ENCODE measurements around the gene EXPH5.

GRCh38 chr11:108576523-108576922, 17.0 kb downstream of the EXPH5 start:
- TF ChIP-seq EP300 (IDR thresholded peaks at IDR 0.05; ENCODE audit: low read depth): no peak
- no peak for TF ChIP-seq POLR2A (IDR thresholded peaks at IDR 0.05)
- TF ChIP-seq CTCF (IDR thresholded peaks at IDR 0.05): no peak
- no peak for TF ChIP-seq POLR2AphosphoS5 (IDR thresholded peaks at IDR 0.05)

Measured in transverse colon (tissue), 4 donors.